ENCODE results near the gene CTDSP1.

CTDSP1 gene

DNA sequence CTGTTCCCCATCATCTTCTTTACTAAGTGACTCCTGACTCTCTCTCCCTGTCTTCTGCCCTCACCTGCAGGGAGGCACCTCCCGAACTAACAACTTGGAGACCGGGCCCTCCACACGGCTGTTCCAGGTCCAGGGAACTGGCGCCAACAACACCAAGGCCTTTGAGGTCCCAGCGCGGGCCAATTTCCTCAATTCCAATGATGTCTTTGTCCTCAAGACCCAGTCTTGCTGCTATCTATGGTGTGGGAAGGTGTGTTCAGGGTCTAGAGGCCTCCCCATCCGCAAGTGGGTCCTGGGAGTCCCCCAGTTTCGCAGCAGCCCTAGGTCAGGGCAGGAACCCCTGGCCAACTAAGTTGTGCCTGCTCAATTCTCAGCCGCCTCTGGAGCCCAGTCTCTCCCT lies 34.8 kb downstream of the CTDSP1 start:
- FAIRE-seq (no peak), DNase-seq (ENCODE audit: insufficient read length, low spot score) (no peak)
- TF ChIP-seq, protein P1, sequence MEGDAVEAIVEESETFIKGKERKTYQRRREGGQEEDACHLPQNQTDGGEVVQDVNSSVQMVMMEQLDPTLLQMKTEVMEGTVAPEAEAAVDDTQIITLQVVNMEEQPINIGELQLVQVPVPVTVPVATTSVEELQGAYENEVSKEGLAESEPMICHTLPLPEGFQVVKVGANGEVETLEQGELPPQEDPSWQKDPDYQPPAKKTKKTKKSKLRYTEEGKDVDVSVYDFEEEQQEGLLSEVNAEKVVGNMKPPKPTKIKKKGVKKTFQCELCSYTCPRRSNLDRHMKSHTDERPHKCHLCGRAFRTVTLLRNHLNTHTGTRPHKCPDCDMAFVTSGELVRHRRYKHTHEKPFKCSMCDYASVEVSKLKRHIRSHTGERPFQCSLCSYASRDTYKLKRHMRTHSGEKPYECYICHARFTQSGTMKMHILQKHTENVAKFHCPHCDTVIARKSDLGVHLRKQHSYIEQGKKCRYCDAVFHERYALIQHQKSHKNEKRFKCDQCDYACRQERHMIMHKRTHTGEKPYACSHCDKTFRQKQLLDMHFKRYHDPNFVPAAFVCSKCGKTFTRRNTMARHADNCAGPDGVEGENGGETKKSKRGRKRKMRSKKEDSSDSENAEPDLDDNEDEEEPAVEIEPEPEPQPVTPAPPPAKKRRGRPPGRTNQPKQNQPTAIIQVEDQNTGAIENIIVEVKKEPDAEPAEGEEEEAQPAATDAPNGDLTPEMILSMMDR (IDR thresholded peaks at IDR 0.05; ENCODE audit: insufficient read depth, missing control alignments) = no peak

DNA sequence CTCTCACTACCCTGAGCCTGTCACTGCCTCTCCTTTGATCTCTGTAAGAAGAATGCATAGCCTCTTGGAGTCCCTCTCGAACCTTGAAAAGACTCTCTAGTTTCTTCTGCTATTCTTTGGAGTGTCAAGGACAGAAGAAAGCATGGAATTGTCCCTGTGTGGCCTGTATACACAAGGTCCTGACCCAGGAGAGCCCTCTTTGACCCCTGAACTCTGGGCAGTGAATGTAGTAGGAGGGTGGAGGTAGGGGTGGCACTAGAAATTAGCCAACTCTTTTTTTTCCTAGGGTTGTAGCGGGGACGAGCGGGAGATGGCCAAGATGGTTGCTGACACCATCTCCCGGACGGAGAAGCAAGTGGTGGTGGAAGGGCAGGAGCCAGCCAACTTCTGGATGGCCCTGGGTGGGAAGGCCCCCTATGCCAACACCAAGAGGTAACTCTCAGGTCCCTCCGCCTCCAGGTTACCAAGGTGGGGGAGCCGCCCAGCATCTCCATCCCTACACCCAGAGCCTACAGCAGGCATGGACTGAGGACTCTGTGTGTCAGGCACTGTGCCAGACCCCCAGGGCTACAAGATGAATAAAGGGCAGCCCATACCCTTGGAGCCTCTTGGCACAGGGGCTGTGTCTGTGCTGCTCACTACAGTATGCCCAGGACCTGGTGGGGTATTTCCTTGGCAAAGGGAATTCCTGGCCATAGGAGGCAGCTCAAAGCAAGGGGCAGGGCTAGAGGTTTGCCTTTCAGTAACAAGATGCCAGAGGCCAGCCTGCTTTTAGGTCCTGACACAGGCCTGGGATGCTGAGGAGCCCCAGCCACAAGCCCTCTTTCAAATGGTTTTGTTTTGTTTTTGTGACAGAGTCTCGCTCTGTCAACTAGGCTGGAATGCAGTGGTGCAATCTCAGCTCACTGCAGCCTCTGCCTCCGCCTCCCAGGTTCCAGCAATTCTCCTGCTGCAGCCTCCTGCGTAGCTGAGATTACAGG lies 35.6 kb downstream of the CTDSP1 start:
- DNase-seq (ENCODE audit: insufficient read length, low spot score) (no peak), FAIRE-seq (no peak)
- TF ChIP-seq, protein P1 (IDR thresholded peaks at IDR 0.05; ENCODE audit: insufficient read depth, missing control alignments) = no peak

DNA sequence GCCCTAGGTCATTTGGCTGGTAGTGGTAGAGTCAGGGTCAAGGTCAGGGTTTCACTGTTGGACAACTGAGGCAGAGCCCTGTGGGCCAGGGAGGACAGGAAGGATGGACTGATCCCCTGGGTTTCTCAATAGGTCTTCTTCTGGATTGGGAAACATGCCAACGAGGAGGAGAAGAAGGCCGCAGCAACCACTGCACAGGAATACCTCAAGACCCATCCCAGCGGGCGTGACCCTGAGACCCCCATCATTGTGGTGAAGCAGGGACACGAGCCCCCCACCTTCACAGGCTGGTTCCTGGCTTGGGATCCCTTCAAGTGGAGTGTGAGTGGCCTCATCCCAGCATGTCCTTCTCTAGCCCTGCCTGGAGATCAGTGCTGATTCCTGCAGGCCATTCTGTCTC lies 37.3 kb downstream of the CTDSP1 start:
- DNase-seq (ENCODE audit: insufficient read length, low spot score) (no peak), FAIRE-seq (no peak)
- TF ChIP-seq, protein P1 (IDR thresholded peaks at IDR 0.05; ENCODE audit: insufficient read depth, missing control alignments) = no peak

GRCh38 chr2:218437969-218438368 lies 38.3 kb downstream of the CTDSP1 start:
- DNase-seq (ENCODE audit: insufficient read length, low spot score) = no peak
- no peak for FAIRE-seq
- TF ChIP-seq, protein P1 (IDR thresholded peaks at IDR 0.05; ENCODE audit: insufficient read depth, missing control alignments) = no peak

DNA sequence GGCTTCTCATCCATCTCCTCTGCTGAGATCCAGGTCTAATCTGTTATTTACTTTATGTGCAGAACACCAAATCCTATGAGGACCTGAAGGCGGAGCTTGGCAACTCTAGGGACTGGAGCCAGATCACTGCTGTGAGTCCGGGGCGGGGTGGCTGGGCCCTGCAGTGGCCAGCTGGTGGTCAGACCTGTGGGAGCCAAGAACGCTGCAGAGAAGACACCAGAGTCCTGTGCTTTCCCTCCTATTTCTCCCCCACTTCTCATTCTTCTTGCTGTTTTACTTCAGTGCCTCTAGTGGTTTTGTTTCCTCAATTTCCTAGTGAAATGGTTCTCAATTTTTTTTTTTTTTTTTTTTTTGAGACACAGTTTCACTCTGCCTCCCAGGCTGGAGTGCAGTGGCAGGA lies 38.9 kb downstream of the CTDSP1 start:
- no peak for FAIRE-seq

DNA sequence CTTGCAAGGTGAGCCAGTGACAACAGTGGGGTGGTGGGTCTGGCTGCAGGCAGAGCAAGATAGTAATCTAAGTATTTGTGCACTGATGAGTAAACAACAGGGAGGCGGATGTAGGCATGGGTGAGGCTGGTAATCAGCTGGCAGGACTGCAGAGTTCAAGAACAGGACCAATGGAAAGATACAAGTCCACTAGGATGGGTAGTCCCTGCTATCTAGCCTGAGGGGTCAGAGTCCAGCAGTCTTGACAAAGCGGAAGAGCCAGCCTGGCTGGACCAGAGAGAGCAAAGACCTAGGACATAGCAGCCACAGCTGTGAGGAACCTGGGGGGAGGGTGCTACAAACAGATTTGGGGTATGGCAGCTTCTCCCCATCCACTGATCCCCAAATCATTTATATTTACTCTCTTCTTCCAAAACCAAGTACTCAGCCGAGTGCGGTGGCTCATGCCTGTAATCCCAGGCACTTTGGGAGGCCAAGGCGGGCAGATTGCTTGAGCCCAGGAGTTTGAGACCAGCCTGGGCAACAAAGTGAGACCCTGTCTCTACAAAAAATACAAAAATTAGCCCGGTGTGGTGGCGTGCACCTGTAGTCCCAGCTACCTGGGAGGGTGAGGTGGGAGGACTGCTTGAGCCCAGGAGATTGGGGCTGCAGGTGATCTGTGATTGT lies 45.2 kb downstream of the CTDSP1 start:
- DNase-seq (ENCODE audit: insufficient read length, low spot score) (no peak), FAIRE-seq (no peak)
- TF ChIP-seq, protein P1 (IDR thresholded peaks at IDR 0.05; ENCODE audit: insufficient read depth, missing control alignments) = no peak

More for the DNA sequence above, 38.9 kb downstream of the CTDSP1 start:
- TF ChIP-seq, protein P1 (IDR thresholded peaks at IDR 0.05; ENCODE audit: insufficient read depth, missing control alignments) = no peak
- no peak for DNase-seq (ENCODE audit: insufficient read length, low spot score)

Measured in D721Med (cell line).